Measurements from ENCODE around the gene SPARCL1. TPM values are rescaled to one million over a fixed set of nuclear protein-coding genes. Genes with fewer than 3 reads are reported as not detected.

SPARCL1 gene
- total and polyA plus RNA-seq, 2 of the 13 experiments (the other 11 are each of a cell fraction or from before 2014, with no cell fraction given) = 0.04 TPM; not detected in 1

GRCh38 chr4:87499403-87500091, 29.6 kb downstream of the SPARCL1 start (continued):
- TF ChIP-seq ATF7 (IDR thresholded peaks at IDR 0.05) (no peak), ATF7 (CRISPR knock-in tag; IDR thresholded peaks at IDR 0.05) (no peak)

- no TSS peak for BruUV-seq (replicated peaks)
- Histone ChIP-seq H3K9me3 (ENCODE audit: low read length) (no peaks in the 10 kb centered on the region), H3K9ac (ENCODE audit: insufficient read depth, low read depth, low read length) (no peak overlapping the region), H3K79me2 (ENCODE audit: insufficient read depth, low read length) (no peaks in the 10 kb centered on the region), H3K4me2 (ENCODE audit: low read depth, low read length) (peak overlapping the region; percentile 25), H4K20me1 (ENCODE audit: insufficient read depth, low read length) (no peaks in the 10 kb centered on the region), H3K27ac (ENCODE audit: extremely low read length, insufficient read depth, low read length) (no peak overlapping the region), H3K4me1 (ENCODE audit: insufficient read depth, low read length) (peaks cover 17% of the 10 kb centered on the region), H3K27me3 (ENCODE audit: control insufficient read depth in 1 of 2, insufficient read depth in 2 of 2, low read length in 2 of 2) (no peaks in the 10 kb centered on the region), H3K36me3 (replicated peaks in 1 of 2; ENCODE audit: control insufficient read depth in 1 of 2, insufficient read depth in 2 of 2, low read length in 2 of 2) (no peaks in the 10 kb centered on the region), H2AFZ (ENCODE audit: low read length) (no peak overlapping the region), H3K4me3 (replicated peaks in 1 of 3; ENCODE audit: insufficient read depth in 1 of 3, low read depth in 2 of 3, low read length in 3 of 3) (no peak overlapping the region)
- 25% methylated on average over 5 of the region's 5 CpGs for WGBS (ENCODE audit: low lambda C conversion rate)
- intact Hi-C loops (cut with micrococcal nuclease; ENCODE audit: unreplicated experiment) = no loop called here
- in situ Hi-C loops (cut with HindIII; ENCODE audit: extremely low pct_ligation_motif_present, low pct_unique_long_range_greater_than_20kb) = no loop called here
- FAIRE-seq = no peak
- no peak; the same call in 2 of the 3 replicates for ATAC-seq
- ChIA-PET CTCF (ENCODE audit: low intra/inter-chr PET ratio, low total read pairs) (no interaction called here), POLR2A (no interaction called here)
- DNase-seq (ENCODE audit: low spot score) = no peak
- TF ChIP-seq KMT2B (CRISPR knock-in tag; IDR thresholded peaks at IDR 0.05) (no peak), FOSL2 (CRISPR knock-in tag; IDR thresholded peaks at IDR 0.05) (no peak), ELF1 (CRISPR knock-in tag; IDR thresholded peaks at IDR 0.05) (no peak), NR2F2 (IDR thresholded peaks at IDR 0.05; ENCODE audit: borderline replicate concordance, low read depth) (no peak), ZNF264 (CRISPR knock-in tag; IDR thresholded peaks at IDR 0.05) (no peak), IRX3 (CRISPR knock-in tag; IDR thresholded peaks at IDR 0.05; ENCODE audit: borderline replicate concordance, low read depth) (no peak), SETDB1 (CRISPR knock-in tag; IDR thresholded peaks at IDR 0.05; ENCODE audit: borderline replicate concordance) (no peak), AHDC1 (CRISPR knock-in tag; IDR thresholded peaks at IDR 0.05; ENCODE audit: borderline replicate concordance) (no peak), ATRX (CRISPR knock-in tag; IDR thresholded peaks at IDR 0.05; ENCODE audit: borderline replicate concordance) (no peak), SCMH1 (CRISPR knock-in tag; IDR thresholded peaks at IDR 0.05; ENCODE audit: borderline replicate concordance) (no peak), RAD21 (CRISPR knock-in tag; IDR thresholded peaks at IDR 0.05) (no peak), SKI (IDR thresholded peaks at IDR 0.05; ENCODE audit: partially characterized antibody) (no peak)
Observed at GRCh38 chr4:87498446-87498900, 30.7 kb downstream of the SPARCL1 start.
